SU-DHL-6 (cell line): ENCODE measurements around the gene ZBP1.

Experiments
- H2AFZ ChIP-seq: fragments of 200-600 bp; sonication (generic); 2 replicates; pipeline ENCODE4 v1.6.1; 2014; ENCODE audit warnings: low read depth, mild to moderate bottlenecking, moderate library complexity, mixed read lengths, antibody characterized with exemption, low read length; ENCODE audit not compliant: severe bottlenecking
- H3F3A ChIP-seq: fragments of 200-600 bp; shearing (Covaris generic); 2 replicates; pipeline ENCODE4 v1.6.0; 2016; ENCODE audit warnings: antibody characterized with exemption, mild to moderate bottlenecking; ENCODE audit not compliant: insufficient read depth
- H3K27ac ChIP-seq: fragments of 200-600 bp; sonication (generic); 2 replicates; pipeline ENCODE4 v1.5.1; 2016; ENCODE audit warnings: low read depth, mild to moderate bottlenecking, low read length, moderate library complexity, mixed read lengths
- H3K27me3 ChIP-seq: fragments of 200-600 bp; sonication (generic), shearing (Covaris generic); 2 replicates; pipeline ENCODE4 v1.6.0; 2014; ENCODE audit warnings: mild to moderate bottlenecking, low read length
- H3K36me3 ChIP-seq: fragments of 200-600 bp; sonication (generic); 2 replicates; pipeline ENCODE4 v1.6.1; 2014; ENCODE audit warnings: mild to moderate bottlenecking, low read length, mixed read lengths
- H3K4me2 ChIP-seq: fragments of 300-600, 200-600 bp; shearing (Covaris generic), sonication (generic); 2 replicates; pipeline ENCODE4 v1.6.0; 2014; ENCODE audit warnings: low read length, low read depth, mild to moderate bottlenecking; ENCODE audit not compliant: poor library complexity, severe bottlenecking
- H3K4me3 ChIP-seq: fragments of 200-600 bp; sonication (generic); 2 replicates; pipeline ENCODE4 v1.5.1; 2014; ENCODE audit warnings: antibody characterized with exemption, low read length, mild to moderate bottlenecking, mixed read lengths; ENCODE audit not compliant: insufficient read depth, poor library complexity, severe bottlenecking
- H3K79me2 ChIP-seq: fragments of 200-600 bp; sonication (generic); 2 replicates; pipeline ENCODE4 v1.6.1; 2014; ENCODE audit warnings: mild to moderate bottlenecking, low read length, moderate library complexity; ENCODE audit not compliant: insufficient read depth
- H3K9ac ChIP-seq: fragments of 200-600 bp; sonication (generic); 2 replicates; pipeline ENCODE4 v1.7.0; 2014; ENCODE audit warnings: mild to moderate bottlenecking, low read length
- H3K9me2 ChIP-seq: fragments of 200-600 bp; sonication (generic); replicated peaks from 2 replicates; pipeline ENCODE4 v1.6.1; 2014; ENCODE audit warnings: low read length; ENCODE audit not compliant: insufficient read depth
- H3K9me3 ChIP-seq: fragments of 200-600 bp; sonication (generic); 2 replicates; pipeline ENCODE4 v1.6.1; 2014; ENCODE audit warnings: low read length, mixed read lengths; ENCODE audit not compliant: insufficient read depth
- H4K20me1 ChIP-seq: fragments of 200-600 bp; sonication (generic); 2 replicates; pipeline ENCODE4 v1.6.1; 2014; ENCODE audit warnings: low read depth, mild to moderate bottlenecking, antibody characterized with exemption, low read length, moderate library complexity, mixed read lengths
- EZH2phosphoT487 ChIP-seq: fragments of 200-600 bp; sonication (generic), shearing (Covaris generic); conservative IDR thresholded peaks from 2 replicates; pipeline ENCODE4 v1.6.1; 2018; ENCODE audit warnings: mild to moderate bottlenecking, antibody characterized with exemption, low read length, moderate library complexity, mixed read lengths
- TF ChIP-seq, protein P1 (sequence below): fragments of 200-600 bp; sonication (generic); IDR thresholded peaks from one replicate; pipeline ENCODE4 v1.5.1; 2017; ENCODE audit warnings: antibody characterized with exemption, mild to moderate bottlenecking, low read length, moderate library complexity; ENCODE audit not compliant: insufficient read depth, poor library complexity, severe bottlenecking

ZBP1 gene

DNA sequence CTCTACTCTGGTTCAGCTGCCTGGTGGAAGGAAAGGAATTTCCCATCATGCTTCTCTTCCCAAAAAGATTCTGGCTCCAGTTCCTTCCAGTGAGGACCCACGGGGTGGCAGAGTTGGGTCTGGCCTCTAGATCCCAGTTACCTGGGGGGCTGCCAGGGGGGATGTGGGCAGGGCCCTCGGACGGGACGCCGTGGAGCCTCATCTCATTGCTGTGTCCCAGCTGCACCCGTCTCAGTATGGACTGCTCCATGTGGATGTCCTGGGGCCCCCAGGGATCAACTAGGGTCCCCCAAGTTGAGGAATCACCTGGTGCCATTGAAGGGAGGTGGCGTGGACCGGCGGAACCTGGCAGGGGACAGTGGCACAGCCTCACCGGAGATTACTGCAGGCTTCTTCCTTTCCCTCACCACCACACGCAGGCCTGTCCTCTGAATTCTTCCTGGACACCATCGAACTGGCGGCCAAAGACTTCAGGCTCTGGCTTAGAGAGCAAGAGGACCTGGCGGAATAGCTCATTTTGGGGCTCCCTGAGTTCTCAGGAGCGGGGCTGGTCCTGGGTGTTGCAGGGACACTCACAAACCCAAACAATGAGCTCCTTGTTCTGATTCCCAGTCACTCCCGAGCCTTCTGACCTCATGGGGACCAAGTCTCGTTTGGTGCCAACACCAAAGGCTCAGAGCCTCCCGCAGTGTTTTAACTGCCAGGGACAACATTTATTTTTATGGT lies 8.5 kb downstream of the ZBP1 start:
- Histone ChIP-seq H4K20me1 (no peaks in the 10 kb centered on the region), H3K9ac (no peak overlapping the region), H3K27ac (no peak overlapping the region), H3K36me3 (no peaks in the 10 kb centered on the region), H3F3A (no peaks in the 10 kb centered on the region), H3K4me2 (no peak overlapping the region), H3K79me2 (no peaks in the 10 kb centered on the region), H3K9me2 (no peaks in the 10 kb centered on the region), H3K27me3 (no peaks in the 10 kb centered on the region), H3K9me3 (no peaks in the 10 kb centered on the region), H3K4me3 (no peak overlapping the region), H2AFZ (no peak overlapping the region)
- TF ChIP-seq, protein P1, sequence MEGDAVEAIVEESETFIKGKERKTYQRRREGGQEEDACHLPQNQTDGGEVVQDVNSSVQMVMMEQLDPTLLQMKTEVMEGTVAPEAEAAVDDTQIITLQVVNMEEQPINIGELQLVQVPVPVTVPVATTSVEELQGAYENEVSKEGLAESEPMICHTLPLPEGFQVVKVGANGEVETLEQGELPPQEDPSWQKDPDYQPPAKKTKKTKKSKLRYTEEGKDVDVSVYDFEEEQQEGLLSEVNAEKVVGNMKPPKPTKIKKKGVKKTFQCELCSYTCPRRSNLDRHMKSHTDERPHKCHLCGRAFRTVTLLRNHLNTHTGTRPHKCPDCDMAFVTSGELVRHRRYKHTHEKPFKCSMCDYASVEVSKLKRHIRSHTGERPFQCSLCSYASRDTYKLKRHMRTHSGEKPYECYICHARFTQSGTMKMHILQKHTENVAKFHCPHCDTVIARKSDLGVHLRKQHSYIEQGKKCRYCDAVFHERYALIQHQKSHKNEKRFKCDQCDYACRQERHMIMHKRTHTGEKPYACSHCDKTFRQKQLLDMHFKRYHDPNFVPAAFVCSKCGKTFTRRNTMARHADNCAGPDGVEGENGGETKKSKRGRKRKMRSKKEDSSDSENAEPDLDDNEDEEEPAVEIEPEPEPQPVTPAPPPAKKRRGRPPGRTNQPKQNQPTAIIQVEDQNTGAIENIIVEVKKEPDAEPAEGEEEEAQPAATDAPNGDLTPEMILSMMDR: no peak
- TF ChIP-seq EZH2phosphoT487: no peak

DNA sequence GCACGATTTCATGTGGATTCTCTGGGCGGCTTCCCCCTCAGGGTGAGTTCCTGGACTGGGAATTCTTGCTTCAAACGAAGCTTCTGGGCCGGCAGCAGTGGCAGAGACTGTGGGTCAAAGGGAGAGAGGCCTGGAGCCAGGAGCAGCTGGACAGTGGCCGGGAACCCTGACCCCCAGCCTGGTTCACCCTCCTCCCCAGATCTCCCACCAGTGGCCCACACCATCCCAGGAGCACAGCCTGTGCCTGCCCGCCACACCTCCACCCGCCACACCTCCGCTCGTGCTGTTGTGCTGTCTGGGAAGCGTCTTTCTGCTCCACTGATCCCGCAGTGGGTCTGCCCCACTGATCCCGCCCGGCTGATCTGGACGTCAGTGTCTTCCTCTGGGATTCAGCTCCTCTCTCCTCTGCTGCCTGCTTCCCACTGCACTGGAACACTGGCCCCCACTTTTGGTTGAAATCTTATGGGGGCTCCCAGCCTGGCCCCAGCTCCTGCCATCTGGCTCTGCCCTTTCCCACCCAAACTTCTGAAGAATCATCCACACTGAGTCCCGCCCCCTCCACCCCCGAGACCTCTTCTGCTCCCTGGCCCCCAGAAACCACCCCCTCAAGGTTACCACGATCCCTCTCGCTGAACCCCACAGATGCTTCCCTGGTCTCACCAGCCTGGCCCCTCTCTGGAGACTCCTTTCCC lies 9.8 kb downstream of the ZBP1 start:
- Histone ChIP-seq H3K4me3 (no peak overlapping the region), H3K9me2 (no peaks in the 10 kb centered on the region), H4K20me1 (no peaks in the 10 kb centered on the region), H3K27me3 (no peaks in the 10 kb centered on the region), H3F3A (no peaks in the 10 kb centered on the region), H3K79me2 (no peaks in the 10 kb centered on the region), H3K9ac (no peak overlapping the region), H3K4me2 (no peak overlapping the region), H3K36me3 (no peaks in the 10 kb centered on the region), H2AFZ (no peak overlapping the region), H3K9me3 (no peaks in the 10 kb centered on the region), H3K27ac (no peak overlapping the region)
- no peak for TF ChIP-seq EZH2phosphoT487
- TF ChIP-seq, protein P1: no peak

DNA sequence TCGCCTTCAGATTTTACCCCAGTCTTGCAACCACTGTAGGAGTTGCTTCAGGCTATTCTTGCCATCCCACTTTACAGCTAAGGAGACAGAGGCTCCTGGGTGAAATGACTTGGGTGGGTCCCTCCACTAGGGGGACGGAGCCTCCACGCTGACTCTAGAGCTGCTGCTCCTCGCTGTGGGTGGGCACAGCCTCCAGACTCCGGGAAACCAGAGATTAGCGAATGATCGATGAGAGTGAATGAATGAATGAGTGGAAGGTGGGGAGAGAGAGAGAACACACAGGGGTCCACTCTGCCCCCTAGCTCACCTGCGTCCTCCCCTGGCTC lies 10.4 kb downstream of the ZBP1 start:
- no peak overlapping the region for H3K4me2 ChIP-seq
- no peaks in the 10 kb centered on the region for H3K36me3 ChIP-seq
- no peak overlapping the region for H3K4me3 ChIP-seq
- H3F3A ChIP-seq: no peaks in the 10 kb centered on the region
- no peaks in the 10 kb centered on the region for H3K9me2 ChIP-seq
- H3K9me3 ChIP-seq: no peaks in the 10 kb centered on the region
- H3K9ac ChIP-seq: no peak overlapping the region
- no peaks in the 10 kb centered on the region for H4K20me1 ChIP-seq
- TF ChIP-seq EZH2phosphoT487: no peak
- TF ChIP-seq, protein P1: no peak
- no peaks in the 10 kb centered on the region for H3K27me3 ChIP-seq
- no peaks in the 10 kb centered on the region for H3K79me2 ChIP-seq
- no peak overlapping the region for H2AFZ ChIP-seq
- H3K27ac ChIP-seq: no peak overlapping the region
